Liver (tissue), 9 donors: ENCODE results near the gene OSCAR. TPM values are rescaled to one million over a fixed set of nuclear protein-coding genes. Genes with fewer than 3 reads are reported as not detected.

Experiments used
- DNase-seq: peaks from one replicate; pipeline ENCODE4 v3.0.0-alpha.2; 2017; ENCODE audit warnings: low spot score
- H3K27ac ChIP-seq, 2 donors: one replicate each; pipeline ENCODE4 v1.7.0; 2013; ENCODE audit warnings: inconsistent platforms in 2 of 2, low read length in 2 of 2, control low read depth in 1 of 2, low read depth in 1 of 2, mild to moderate bottlenecking in 1 of 2
- H3K27me3 ChIP-seq, 4 donors: one replicate each; pipeline versions ENCODE4 v1.6.1 to v1.7.0; 2013; ENCODE audit warnings: low read length in 3 of 4, inconsistent platforms in 1 of 4, mild to moderate bottlenecking in 1 of 4, moderate library complexity in 1 of 4; ENCODE audit not compliant: control insufficient read depth in 4 of 4, insufficient read depth in 4 of 4
- H3K36me3 ChIP-seq, 4 donors: one replicate each; pipeline versions ENCODE4 v1.6.1 to v1.7.0; 2013; ENCODE audit warnings: low read length in 3 of 4, mild to moderate bottlenecking in 3 of 4, low read depth in 1 of 4, moderate library complexity in 1 of 4; ENCODE audit not compliant: control insufficient read depth in 4 of 4, insufficient read depth in 3 of 4
- H3K4me1 ChIP-seq, 4 donors: one replicate each; pipeline versions ENCODE4 v1.6.1 to v1.7.0; 2013; ENCODE audit warnings: low read length in 3 of 4, mild to moderate bottlenecking in 3 of 4, moderate library complexity in 1 of 4; ENCODE audit not compliant: control insufficient read depth in 4 of 4, insufficient read depth in 4 of 4
- H3K4me3 ChIP-seq, 3 donors: one replicate each; pipeline versions ENCODE4 v1.6.1 to v1.7.0; 2013; ENCODE audit warnings: low read length in 3 of 3, control low read depth in 1 of 3, low read depth in 1 of 3, mild to moderate bottlenecking in 1 of 3
- H3K9ac ChIP-seq, 2 donors: one replicate each; pipeline ENCODE4 v1.7.0; 2013; ENCODE audit warnings: low read length in 2 of 2, mild to moderate bottlenecking in 2 of 2, moderate library complexity in 2 of 2, control low read depth in 1 of 2, low read depth in 1 of 2
- H3K9me3 ChIP-seq, 4 donors: one replicate each; pipeline versions ENCODE4 v1.6.1 to v1.7.0; 2013; ENCODE audit warnings: low read length in 3 of 4; ENCODE audit not compliant: control insufficient read depth in 4 of 4
- EGR1 ChIP-seq, 2 donors: IDR thresholded peaks; 2 replicates each; pipeline ENCODE4 v1.6.1; 2016 to 2018; ENCODE audit warnings: antibody characterized with exemption in 2 of 2, low read depth in 2 of 2
- FOXA1 ChIP-seq: IDR thresholded peaks from 2 replicates; pipeline ENCODE4 v1.6.1; 2016; ENCODE audit warnings: antibody characterized with exemption
- FOXA2 ChIP-seq: IDR thresholded peaks from 2 replicates; pipeline ENCODE4 v1.6.1; 2016; ENCODE audit warnings: antibody characterized with exemption
- GABPA ChIP-seq, 2 donors: IDR thresholded peaks in 1 of 2; conservative IDR thresholded peaks in 1 of 2; 2 replicates each; pipeline ENCODE4 v1.6.1; 2016; ENCODE audit warnings: antibody characterized with exemption in 2 of 2, mild to moderate bottlenecking in 1 of 2, moderate library complexity in 1 of 2
- JUND ChIP-seq, 2 donors: IDR thresholded peaks; 2 replicates each; pipeline ENCODE4 v1.6.1; 2016; ENCODE audit warnings: antibody characterized with exemption in 2 of 2
- RXRA ChIP-seq, 2 donors: IDR thresholded peaks; 2 replicates each; pipeline ENCODE4 v1.6.1; 2017 to 2018; ENCODE audit warnings: antibody characterized with exemption in 2 of 2, mild to moderate bottlenecking in 1 of 2
- SP1 ChIP-seq: IDR thresholded peaks from 2 replicates; pipeline ENCODE4 v1.6.1; 2018; ENCODE audit warnings: antibody characterized with exemption, mild to moderate bottlenecking
- TAF1 ChIP-seq: conservative IDR thresholded peaks from 2 replicates; pipeline ENCODE4 v1.6.1; 2016; ENCODE audit warnings: antibody characterized with exemption, mild to moderate bottlenecking
- YY1 ChIP-seq: IDR thresholded peaks from 2 replicates; pipeline ENCODE4 v1.6.1; 2016; ENCODE audit warnings: antibody characterized with exemption, mild to moderate bottlenecking
- WGBS: extraction: QIAGEN DNeasy Blood & Tissue Kit; methylation state at CpG from one replicate; pipeline ENCODE4 v1.1.7; 2013; 5-methylcytosine and 5-hydroxymethylcytosine counted together
- polyA plus RNA-seq, 2 donors: library from polyadenylated mRNA; stranded (reverse) in 1 of 2; unstranded in 1 of 2; fragments of 200-250 nt in 1 of 2; fragments of >200 nt in 1 of 2; fragmentation: Nextera tagmentation in 1 of 2; extraction: Ambion mirVana in 1 of 2; gene quantifications; one replicate each; pipeline versions ENCODE4 v1.2.1 to v1.2.3, GENCODE V29; 2013 to 2015
- total RNA-seq, 2 donors: library from RNA; depleted of rRNA; stranded (reverse); fragments of >200 nt; gene quantifications; one replicate each; pipeline ENCODE4 v1.2.3, GENCODE V29; 2014
- TF ChIP-seq, protein P1 (sequence below): fragments of 150-350 bp; IDR thresholded peaks from 2 replicates; pipeline ENCODE4 v1.5.1; 2017; ENCODE audit warnings: improper control_type of control experiment, low read depth, low read length; ENCODE audit not compliant: missing input control
- donor health status: healthy.
- donor health status: healthy.
- donor health status: healthy.
- donor health status: healthy.
- donor health status: healthy.

OSCAR gene
- total and polyA plus RNA-seq, 4 donors = 0.60 to 2.0 (median 0.83) TPM

DNA sequence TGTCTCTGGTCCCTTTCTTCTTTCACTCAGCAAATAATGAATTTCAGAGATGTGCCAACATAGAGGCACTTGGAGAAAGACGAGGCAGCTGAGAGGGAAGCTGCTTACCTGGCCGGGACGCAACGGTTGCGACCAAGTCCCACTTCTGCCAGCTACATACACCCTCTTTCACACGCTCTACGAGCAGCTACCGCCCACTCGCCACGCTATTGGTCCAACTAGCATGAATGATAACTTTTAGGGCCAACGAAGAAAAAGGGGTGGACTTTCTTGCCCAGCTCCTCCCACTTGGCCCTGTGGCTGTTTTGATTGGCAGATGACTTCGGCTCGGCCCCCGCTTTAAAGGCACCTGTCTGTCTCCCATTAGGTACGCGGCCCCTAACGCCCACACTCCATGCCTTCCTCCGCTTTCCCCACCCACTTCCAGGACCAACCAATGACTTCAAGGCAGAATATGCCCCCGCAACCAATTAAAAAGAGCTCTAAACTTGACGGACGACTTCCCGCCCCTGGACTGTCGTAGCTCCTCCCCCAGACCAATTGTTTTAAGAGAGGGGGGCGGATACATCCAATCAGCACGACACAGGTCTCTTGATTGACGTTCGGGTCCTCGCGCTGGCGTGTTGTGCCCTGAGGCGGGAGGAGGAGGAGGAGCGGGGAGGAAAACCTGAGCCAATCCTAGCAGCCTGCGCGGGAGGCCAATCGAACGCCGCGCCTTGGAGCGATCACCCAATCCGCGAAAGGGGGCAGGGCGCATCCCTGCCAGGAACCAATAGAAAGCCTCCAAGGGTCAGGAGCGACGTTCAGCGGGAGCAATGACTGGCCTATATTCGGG lies 36.5 kb upstream of the OSCAR start:
- WGBS = under 1% methylated on average over 46 of the region's 46 CpGs
- DNase-seq = peak; percentile 97
- H3K9ac ChIP-seq = peak overlapping the region in 1 of 2 donors; percentile 33
- peak overlapping the region; percentile 68 to 88 (median 79) for H3K4me3 ChIP-seq
- H3K36me3 ChIP-seq = peaks cover 0 to 5% (median 2%) of the 10 kb centered on the region in 4 donors
- no peaks in the 10 kb centered on the region for H3K27me3 ChIP-seq
- H3K9me3 ChIP-seq = no peaks in the 10 kb centered on the region
- peak overlapping the region; percentile 49 to 84 for H3K27ac ChIP-seq
- peaks cover 3 to 35% (median 31%) of the 10 kb centered on the region in 4 donors for H3K4me1 ChIP-seq
- TF ChIP-seq EGR1 (IDR thresholded peaks at IDR 0.05; ENCODE audit: low read depth in 2 of 2) (peak; percentile 98), TAF1 (peak; percentile 73), GABPA (IDR thresholded peaks at IDR 0.05 in 1 of 2, conservative IDR thresholded peaks at IDR 0.05 in 1 of 2) (peak in 1 of 2 donors; percentile 75), RXRA (IDR thresholded peaks at IDR 0.05) (peak in 1 of 2 donors; percentile 8), SP1 (peak; percentile 98), YY1 (no peak)
- TF ChIP-seq, protein P1, sequence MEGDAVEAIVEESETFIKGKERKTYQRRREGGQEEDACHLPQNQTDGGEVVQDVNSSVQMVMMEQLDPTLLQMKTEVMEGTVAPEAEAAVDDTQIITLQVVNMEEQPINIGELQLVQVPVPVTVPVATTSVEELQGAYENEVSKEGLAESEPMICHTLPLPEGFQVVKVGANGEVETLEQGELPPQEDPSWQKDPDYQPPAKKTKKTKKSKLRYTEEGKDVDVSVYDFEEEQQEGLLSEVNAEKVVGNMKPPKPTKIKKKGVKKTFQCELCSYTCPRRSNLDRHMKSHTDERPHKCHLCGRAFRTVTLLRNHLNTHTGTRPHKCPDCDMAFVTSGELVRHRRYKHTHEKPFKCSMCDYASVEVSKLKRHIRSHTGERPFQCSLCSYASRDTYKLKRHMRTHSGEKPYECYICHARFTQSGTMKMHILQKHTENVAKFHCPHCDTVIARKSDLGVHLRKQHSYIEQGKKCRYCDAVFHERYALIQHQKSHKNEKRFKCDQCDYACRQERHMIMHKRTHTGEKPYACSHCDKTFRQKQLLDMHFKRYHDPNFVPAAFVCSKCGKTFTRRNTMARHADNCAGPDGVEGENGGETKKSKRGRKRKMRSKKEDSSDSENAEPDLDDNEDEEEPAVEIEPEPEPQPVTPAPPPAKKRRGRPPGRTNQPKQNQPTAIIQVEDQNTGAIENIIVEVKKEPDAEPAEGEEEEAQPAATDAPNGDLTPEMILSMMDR = no peak

DNA sequence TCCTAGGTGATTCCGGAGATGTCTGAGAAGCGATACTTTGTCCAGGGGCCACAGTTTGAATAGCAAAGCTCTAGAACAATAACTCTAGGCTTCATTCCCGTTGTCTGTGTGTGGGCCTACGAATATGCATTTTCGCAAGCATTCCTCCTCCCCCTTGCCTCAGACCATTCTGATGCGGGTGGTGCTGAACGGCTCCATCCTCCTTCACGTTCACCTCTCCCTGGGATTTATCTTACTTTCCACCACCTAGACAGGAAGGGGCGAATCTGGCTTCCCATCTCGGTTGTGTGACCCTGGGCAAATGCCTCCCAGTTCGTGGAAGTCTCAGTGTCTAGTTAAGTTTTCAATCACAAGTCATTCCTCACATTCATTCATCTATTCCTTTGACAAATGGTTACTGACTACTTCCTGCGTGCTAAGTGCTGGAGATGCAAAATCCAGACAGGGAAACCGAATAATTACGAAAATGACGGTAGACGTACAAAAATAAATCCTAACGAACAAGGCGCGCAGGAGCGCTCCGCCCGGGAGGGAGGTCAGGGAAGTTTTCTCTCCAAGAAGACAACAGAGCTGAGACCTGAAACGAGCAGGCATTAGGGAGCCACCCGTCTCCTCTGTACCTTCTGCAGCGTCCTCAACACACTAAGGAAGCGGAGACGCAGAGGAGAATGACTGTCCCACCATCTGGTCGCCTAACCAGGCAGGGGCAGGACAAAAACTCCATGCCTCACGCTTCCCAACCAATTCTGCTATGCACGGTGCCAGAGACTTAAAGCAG lies 35.7 kb upstream of the OSCAR start:
- Histone ChIP-seq H3K4me3 (peak overlapping the region; percentile 41 to 69 (median 68)), H3K9ac (peak overlapping the region in 1 of 2 donors; percentile 33), H3K27me3 (no peaks in the 10 kb centered on the region), H3K9me3 (no peaks in the 10 kb centered on the region), H3K36me3 (peaks cover 0 to 8% (median 4%) of the 10 kb centered on the region in 4 donors), H3K4me1 (peaks cover 3 to 35% (median 31%) of the 10 kb centered on the region in 4 donors), H3K27ac (peak overlapping the region; percentile 33 to 49)
- WGBS = 4% methylated on average over 30 of the region's 30 CpGs
- TF ChIP-seq, protein P1 = no peak
- TF ChIP-seq JUND (IDR thresholded peaks at IDR 0.05) (no peak), EGR1 (IDR thresholded peaks at IDR 0.05; ENCODE audit: low read depth in 2 of 2) (no peak), FOXA1 (no peak), RXRA (IDR thresholded peaks at IDR 0.05) (no peak), FOXA2 (no peak)
- DNase-seq = no peak
